A549 (cell line): Measurements from ENCODE around the gene P4HA2.

Experiments
- CEBPB ChIP-seq, 2 experiments: fragments of >200 bp in 1 of 2; sonication (Bioruptor Twin) in 1 of 2; formaldehyde crosslinking in 1 of 2; IDR thresholded peaks; 2 replicates each; pipeline ENCODE4 v1.6.1; 2012 to 2016
- CHD4 ChIP-seq: fragments of 200-600 bp; sonication (generic); IDR thresholded peaks from 2 replicates; pipeline ENCODE4 v1.6.1; 2016; ENCODE audit warnings: antibody characterized with exemption, mild to moderate bottlenecking, borderline replicate concordance
- CTCF ChIP-seq: fragments of >200 bp; sonication (Bioruptor Twin); formaldehyde crosslinking; IDR thresholded peaks from 3 replicates; pipeline ENCODE4 v1.5.1; 2016
- E2F6 ChIP-seq: IDR thresholded peaks from 2 replicates; pipeline ENCODE4 v1.6.1; 2012; ENCODE audit warnings: low read depth, borderline replicate concordance
- MAFK ChIP-seq: fragments of 450-650 bp; IDR thresholded peaks from 2 replicates; pipeline ENCODE4 v1.6.1; 2014; ENCODE audit not compliant: partially characterized antibody
- MAX ChIP-seq: IDR thresholded peaks from 2 replicates; pipeline ENCODE4 v1.6.1; 2012
- PBX3 ChIP-seq: IDR thresholded peaks from 2 replicates; pipeline ENCODE4 v1.6.1; 2012
- POLR2A ChIP-seq: IDR thresholded peaks from 2 replicates; pipeline ENCODE4 v1.6.1; 2012; ENCODE audit warnings: mild to moderate bottlenecking, low read length
- RAD21 ChIP-seq, 2 experiments: fragments of >200 bp in 1 of 2; sonication (Bioruptor Twin) in 1 of 2; formaldehyde crosslinking in 1 of 2; IDR thresholded peaks in 1 of 2; conservative IDR thresholded peaks in 1 of 2; 2 replicates in 1 of 2; 3 replicates in 1 of 2; pipeline ENCODE4 v1.6.1; 2012 to 2018; ENCODE audit warnings: inconsistent platforms in 1 of 2
- USF2 ChIP-seq: fragments of 450-650 bp; IDR thresholded peaks from 2 replicates; pipeline ENCODE4 v1.6.1; 2014; ENCODE audit warnings: antibody characterized with exemption
- ZNF302 ChIP-seq: fragments of 250-450 bp; sonication (Bioruptor Pico); IDR thresholded peaks from 2 replicates; pipeline ENCODE4 v1.9.0; 2021; ENCODE audit warnings: inconsistent platforms, mild to moderate bottlenecking, moderate library complexity

- TF ChIP-seq POLR2A (no peak), RAD21 (conservative IDR thresholded peaks at IDR 0.05 in 1 of 2, IDR thresholded peaks at IDR 0.05 in 1 of 2) (no peak), CTCF (no peak), E2F6 (no peak), ZNF302 (no peak), MAX (no peak), MAFK (no peak), CHD4 (no peak), PBX3 (no peak), CEBPB (IDR thresholded peaks at IDR 0.05) (no peak), USF2 (no peak)
Measured at GRCh38 chr5:132257131-132258101, 29.8 kb upstream of the P4HA2 start, which contains the start of gene PDLIM4.
